ENCODE measurements around the gene KISS1. TPM values are rescaled to one million over a fixed set of nuclear protein-coding genes. Genes with fewer than 3 reads are reported as not detected.

KISS1 gene
- total RNA-seq, 2 experiments from 2014 or later: not detected

DNA sequence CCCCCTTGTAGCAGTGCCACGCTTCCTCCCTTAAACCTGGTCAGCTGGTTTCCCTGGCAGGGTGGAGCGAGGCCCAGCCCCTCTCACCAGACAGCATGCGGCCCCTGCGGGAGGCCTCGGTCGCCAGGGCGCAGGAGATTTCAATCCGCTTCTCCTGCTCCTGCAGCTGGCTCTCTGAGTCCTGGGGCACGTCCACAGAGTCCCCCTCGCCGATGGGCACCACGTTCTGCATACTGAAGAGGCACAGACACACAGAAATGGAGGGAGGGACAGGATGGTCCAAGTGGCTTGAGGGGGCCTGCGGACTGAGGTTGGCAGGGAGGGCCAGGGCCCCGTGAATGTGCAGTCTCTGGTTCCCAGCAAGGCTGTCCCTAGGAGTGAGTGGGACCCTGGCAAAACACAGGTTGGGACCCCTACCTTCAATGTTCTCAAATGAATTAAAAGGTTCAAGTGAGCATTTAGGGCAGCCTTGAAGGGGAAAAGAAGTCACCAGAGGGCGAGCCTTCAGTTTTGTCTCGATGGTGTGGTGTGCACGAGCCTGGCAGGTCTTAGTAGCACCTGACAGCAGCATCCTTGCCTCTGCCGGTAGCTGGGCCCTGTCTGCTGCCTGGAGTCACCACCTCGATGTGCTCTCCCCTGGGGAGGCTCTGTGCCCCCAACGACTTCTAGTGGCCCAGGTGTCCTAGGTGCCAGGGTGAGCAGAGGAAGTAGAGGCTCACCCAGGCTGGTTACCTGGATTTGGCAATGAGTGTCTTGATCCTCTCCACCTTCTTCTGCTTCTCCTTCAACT is 31.9 kb upstream of the KISS1 start:
- H3K4me1 Mint-ChIP-seq (ENCODE audit: low read depth): no peaks in the 10 kb centered on the region
- no peak for ATAC-seq
- ChIA-PET POLR2A (interaction anchor here (0.6 kb wide), 1 partner anchor 133 kb away, joined by 4 read pairs; no protein-coding TSS in a partner anchor), CTCF (interaction anchor here (0.6 to 1.2 kb wide), 3 partner anchors 21 to 30 kb away, joined by 3 read pairs; no protein-coding TSS in a partner anchor)
- DNase-seq: no peak
- H3K27me3 Mint-ChIP-seq (ENCODE audit: low read depth): no peaks in the 10 kb centered on the region
- H3K27ac Mint-ChIP-seq: no peak overlapping the region
- no peaks in the 10 kb centered on the region for H3K36me3 Mint-ChIP-seq (ENCODE audit: low read depth)
- H3K4me3 Mint-ChIP-seq: no peak overlapping the region
- no peaks in the 10 kb centered on the region for H3K9me3 Mint-ChIP-seq (ENCODE audit: insufficient read depth)

DNA sequence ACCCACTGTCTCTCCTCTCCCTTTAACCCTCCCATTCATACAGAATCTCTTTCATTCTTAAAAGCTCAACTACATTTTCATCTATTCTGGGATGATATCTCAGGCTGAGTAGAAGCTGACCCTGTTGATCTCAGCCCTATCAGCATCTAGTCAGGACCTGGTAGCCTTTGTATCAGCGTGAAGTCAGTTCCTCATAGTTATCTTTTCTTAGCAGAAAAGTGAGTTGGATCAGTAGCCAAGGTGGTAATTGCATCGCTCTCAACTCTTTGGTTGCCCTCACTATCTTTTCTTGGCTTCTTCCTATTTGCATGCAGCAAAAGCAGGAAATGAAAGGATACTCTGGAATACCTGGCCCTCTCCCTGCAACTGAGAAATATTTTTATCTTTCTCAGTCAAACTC is 31.1 kb upstream of the KISS1 start:
- no peak overlapping the region for H3K4me3 Mint-ChIP-seq
- no peak for DNase-seq
- no peaks in the 10 kb centered on the region for H3K9me3 Mint-ChIP-seq (ENCODE audit: insufficient read depth)
- ChIA-PET CTCF (interaction anchor here (2.7 kb wide), 1 partner anchor 20 kb away, joined by 7 read pairs; no protein-coding TSS in a partner anchor), POLR2A (no interaction called here)
- H3K27me3 Mint-ChIP-seq (ENCODE audit: low read depth): no peaks in the 10 kb centered on the region
- H3K4me1 Mint-ChIP-seq (ENCODE audit: low read depth): no peaks in the 10 kb centered on the region
- no peak overlapping the region for H3K27ac Mint-ChIP-seq
- ATAC-seq: no peak
- no peaks in the 10 kb centered on the region for H3K36me3 Mint-ChIP-seq (ENCODE audit: low read depth)

DNA sequence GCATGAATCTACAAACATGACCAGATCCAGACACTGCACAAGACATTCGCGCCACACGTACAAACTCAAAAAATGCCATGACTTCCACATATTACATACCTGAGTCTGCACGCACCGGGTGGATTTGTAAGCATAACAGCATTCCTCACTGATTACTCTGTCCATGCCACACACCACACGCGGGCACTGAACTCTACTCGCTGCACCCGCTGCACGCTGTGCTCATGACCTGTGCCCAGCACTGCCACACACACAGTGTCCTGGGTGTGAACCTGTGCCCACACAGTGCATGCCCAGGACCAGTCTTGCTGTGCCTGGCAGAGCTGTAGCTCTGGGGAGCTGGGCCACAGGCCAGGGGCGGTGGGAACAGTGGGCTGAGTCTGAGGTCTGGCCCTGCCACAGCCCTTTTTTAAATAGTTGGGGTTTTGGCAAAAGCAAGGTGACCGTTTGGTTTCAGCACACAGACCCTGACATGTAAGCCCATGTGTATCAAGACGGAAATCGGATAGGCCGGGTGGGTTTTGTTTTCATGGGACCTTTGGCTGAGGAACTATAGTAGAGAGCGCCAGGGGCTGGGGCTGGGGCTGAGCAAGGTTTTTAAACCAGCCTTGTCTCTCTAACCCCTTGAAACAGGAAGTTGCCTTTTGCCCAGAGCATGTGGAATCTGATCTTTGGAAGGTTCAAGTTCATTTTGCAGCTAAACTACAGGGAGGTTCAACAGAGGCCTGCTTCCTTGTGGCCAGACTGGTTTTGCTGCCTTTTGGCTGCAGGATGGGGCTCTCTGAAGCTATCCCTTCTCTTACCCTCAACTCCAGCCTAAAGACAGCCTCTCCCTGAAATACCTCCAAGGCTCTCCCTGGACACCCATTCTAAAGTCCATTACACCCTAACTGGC is 29.8 kb upstream of the KISS1 start:
- ChIA-PET POLR2A (no interaction called here), CTCF (interaction anchor here (0.9 to 2.7 kb wide), 2 partner anchors 12 to 19 kb away, joined by 5 to 7 read pairs; partner anchors contain the start of gene GOLT1A)
- ATAC-seq: no peak
- Mint-ChIP-seq H3K4me1 (ENCODE audit: low read depth) (no peaks in the 10 kb centered on the region), H3K27me3 (ENCODE audit: low read depth) (no peaks in the 10 kb centered on the region), H3K36me3 (ENCODE audit: low read depth) (no peaks in the 10 kb centered on the region), H3K4me3 (no peak overlapping the region), H3K27ac (no peak overlapping the region), H3K9me3 (ENCODE audit: insufficient read depth) (no peaks in the 10 kb centered on the region)
- DNase-seq: no peak

DNA sequence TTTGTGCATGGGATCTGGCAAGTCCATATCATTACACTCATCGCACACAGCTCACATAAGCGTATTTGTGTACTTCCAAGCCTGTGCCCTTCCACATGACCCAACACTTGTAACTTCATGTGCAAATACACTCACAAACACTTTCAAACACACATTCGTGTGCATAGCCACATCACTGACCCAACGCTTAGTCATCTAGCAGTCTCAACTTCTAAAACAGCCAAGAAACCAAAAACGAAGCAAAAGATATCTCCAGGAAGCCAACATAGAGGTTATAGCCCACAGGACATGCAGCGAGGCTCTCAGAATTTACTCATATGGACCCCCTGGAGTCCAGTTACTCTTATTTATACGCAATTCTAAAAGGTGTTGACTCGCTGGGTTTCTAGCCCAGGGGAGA is 28.4 kb upstream of the KISS1 start:
- DNase-seq (no peak), ATAC-seq (no peak)
- ChIA-PET CTCF (no interaction called here), POLR2A (no interaction called here)
- Mint-ChIP-seq H3K27me3 (ENCODE audit: low read depth) (peaks cover 2% of the 10 kb centered on the region), H3K36me3 (ENCODE audit: low read depth) (no peaks in the 10 kb centered on the region), H3K27ac (no peak overlapping the region), H3K4me1 (ENCODE audit: low read depth) (no peaks in the 10 kb centered on the region), H3K9me3 (ENCODE audit: insufficient read depth) (no peaks in the 10 kb centered on the region), H3K4me3 (no peak overlapping the region)

DNA sequence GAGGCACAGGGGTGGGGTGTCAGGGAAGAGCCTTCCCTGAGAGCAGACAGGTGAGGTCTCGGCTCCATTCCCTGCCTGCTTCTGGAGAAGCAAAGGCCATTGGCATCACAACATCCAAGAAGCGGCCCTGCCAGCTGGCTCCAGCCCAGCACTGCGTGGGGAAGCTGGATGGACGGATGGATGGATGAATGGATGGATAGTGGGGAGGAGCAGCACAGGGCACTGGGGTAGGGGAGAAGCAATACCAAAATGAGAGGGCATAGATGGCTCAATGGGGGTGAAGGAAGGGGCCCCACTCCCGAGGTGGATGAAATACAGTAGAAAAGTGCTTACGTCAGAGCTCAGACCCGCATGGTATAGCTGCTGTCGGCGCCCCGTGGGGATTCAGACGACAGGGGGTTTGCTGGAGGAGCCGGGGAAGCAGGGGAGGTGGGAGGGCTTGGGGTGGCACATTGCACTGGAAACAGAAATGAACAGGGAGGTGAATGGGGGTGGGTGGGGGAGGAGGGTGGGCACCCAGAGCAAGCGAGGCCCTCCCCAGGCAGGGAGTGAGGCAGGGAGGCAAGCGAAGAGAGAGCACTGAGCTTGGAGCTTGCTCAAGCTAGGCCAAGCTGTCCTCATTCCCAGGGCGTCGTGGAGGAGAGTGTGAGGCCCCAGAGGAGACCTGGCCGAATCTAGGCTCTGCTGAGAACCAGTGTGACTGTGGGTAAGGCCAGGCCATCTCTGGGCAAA is 27.0 kb upstream of the KISS1 start:
- Mint-ChIP-seq H3K9me3 (ENCODE audit: insufficient read depth) (no peaks in the 10 kb centered on the region), H3K4me1 (ENCODE audit: low read depth) (peaks cover 7% of the 10 kb centered on the region), H3K36me3 (ENCODE audit: low read depth) (no peaks in the 10 kb centered on the region), H3K4me3 (no peak overlapping the region), H3K27ac (no peak overlapping the region), H3K27me3 (ENCODE audit: low read depth) (peaks cover 2% of the 10 kb centered on the region)
- ChIA-PET POLR2A (no interaction called here), CTCF (interaction anchor here (1.4 kb wide), 1 partner anchor 16 kb away, joined by 4 read pairs; no protein-coding TSS in a partner anchor)
- ATAC-seq (no peak), DNase-seq (no peak)

DNA sequence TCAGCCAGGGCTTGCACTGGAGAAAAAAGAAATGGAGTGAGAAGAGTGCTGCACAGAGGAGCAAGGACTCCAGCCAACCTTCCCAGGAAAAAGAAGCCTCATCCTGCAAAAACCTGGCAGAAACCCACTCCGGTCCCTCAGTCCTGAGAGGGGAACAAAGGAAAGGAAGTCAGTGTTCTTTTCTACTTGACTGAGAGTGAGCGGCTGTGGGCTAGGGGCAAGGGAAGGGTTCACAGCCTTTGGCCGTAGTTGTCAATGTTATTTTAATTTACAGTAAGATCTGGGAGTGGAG is 26.4 kb upstream of the KISS1 start:
- Mint-ChIP-seq H3K4me3 (no peak overlapping the region), H3K4me1 (ENCODE audit: low read depth) (peaks cover 9% of the 10 kb centered on the region), H3K36me3 (ENCODE audit: low read depth) (no peaks in the 10 kb centered on the region), H3K27me3 (ENCODE audit: low read depth) (peaks cover 2% of the 10 kb centered on the region), H3K27ac (no peak overlapping the region), H3K9me3 (ENCODE audit: insufficient read depth) (no peaks in the 10 kb centered on the region)
- no peak for DNase-seq
- POLR2A ChIA-PET: no interaction called here
- CTCF ChIA-PET: interaction anchor here (1.4 kb wide), 1 partner anchor 16 kb away, joined by 4 read pairs; no protein-coding TSS in a partner anchor
- ATAC-seq: no peak

- H3K27me3 Mint-ChIP-seq (ENCODE audit: low read depth): peaks cover 2% of the 10 kb centered on the region
- no peak overlapping the region for H3K4me3 Mint-ChIP-seq
- ChIA-PET POLR2A (no interaction called here), CTCF (interaction anchor here (1.4 kb wide), 1 partner anchor 15 kb away, joined by 4 read pairs; no protein-coding TSS in a partner anchor)
- H3K27ac Mint-ChIP-seq: no peak overlapping the region
- H3K36me3 Mint-ChIP-seq (ENCODE audit: low read depth): no peaks in the 10 kb centered on the region
- ATAC-seq (no peak), DNase-seq (no peak)
- H3K9me3 Mint-ChIP-seq (ENCODE audit: insufficient read depth): no peaks in the 10 kb centered on the region
- H3K4me1 Mint-ChIP-seq (ENCODE audit: low read depth): peaks cover 9% of the 10 kb centered on the region
Observed at GRCh38 chr1:204222006-204222763, 25.9 kb upstream of the KISS1 start.

GRCh38 chr1:204221271-204221670 is 25.0 kb upstream of the KISS1 start:
- Mint-ChIP-seq H3K27ac (no peak overlapping the region), H3K36me3 (ENCODE audit: low read depth) (no peaks in the 10 kb centered on the region), H3K4me1 (ENCODE audit: low read depth) (peaks cover 9% of the 10 kb centered on the region), H3K4me3 (no peak overlapping the region), H3K9me3 (ENCODE audit: insufficient read depth) (no peaks in the 10 kb centered on the region), H3K27me3 (ENCODE audit: low read depth) (peaks cover 2% of the 10 kb centered on the region)
- POLR2A ChIA-PET: no interaction called here
- CTCF ChIA-PET: no interaction called here
- DNase-seq (no peak), ATAC-seq (no peak)

DNA sequence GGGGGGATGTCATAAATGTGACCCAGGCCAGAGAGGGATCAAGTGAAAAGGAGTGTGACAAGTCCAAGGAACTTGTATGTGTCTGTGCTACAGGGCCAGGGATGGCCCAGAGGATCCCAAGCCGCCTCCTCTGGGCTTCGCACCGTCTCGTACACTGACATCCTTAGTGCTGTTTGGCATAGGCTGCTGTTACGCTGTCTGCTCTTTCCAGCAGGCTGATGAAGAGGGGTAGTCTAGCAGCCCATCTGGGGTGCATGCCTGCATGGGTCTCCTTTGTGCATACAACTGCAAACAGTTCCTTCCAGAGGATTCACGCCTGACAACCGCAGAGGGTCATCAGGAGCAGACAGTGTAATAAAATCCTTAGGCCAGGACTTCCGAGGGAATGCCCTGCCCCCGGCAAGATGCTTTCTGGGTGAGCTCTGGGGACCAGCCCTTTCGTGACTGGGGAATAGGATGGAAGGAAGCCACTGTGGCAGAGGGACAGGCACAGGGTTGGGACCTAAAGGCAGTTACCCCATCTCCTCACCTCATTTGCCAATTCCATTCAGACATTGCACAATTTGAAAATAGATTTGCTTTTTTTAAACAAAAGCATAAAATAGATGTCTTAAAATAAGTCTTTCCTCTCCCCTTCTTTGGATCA is 23.8 kb upstream of the KISS1 start:
- H3K9me3 Mint-ChIP-seq (ENCODE audit: insufficient read depth): no peaks in the 10 kb centered on the region
- H3K27me3 Mint-ChIP-seq (ENCODE audit: low read depth): peaks cover 7% of the 10 kb centered on the region
- CTCF ChIA-PET: interaction anchor here (1.3 to 2.0 kb wide), 2 partner anchors 10 to 143 kb away, joined by 3 to 5 read pairs; no protein-coding TSS in a partner anchor
- H3K4me1 Mint-ChIP-seq (ENCODE audit: low read depth): peaks cover 9% of the 10 kb centered on the region
- H3K36me3 Mint-ChIP-seq (ENCODE audit: low read depth): no peaks in the 10 kb centered on the region
- H3K27ac Mint-ChIP-seq: no peak overlapping the region
- no peak overlapping the region for H3K4me3 Mint-ChIP-seq
- ATAC-seq: no peak
- no peak for DNase-seq
- POLR2A ChIA-PET: no interaction called here

GRCh38 chr1:204218552-204218951 is 22.3 kb upstream of the KISS1 start:
- Mint-ChIP-seq H3K4me1 (ENCODE audit: low read depth) (peaks cover 16% of the 10 kb centered on the region), H3K4me3 (no peak overlapping the region), H3K9me3 (ENCODE audit: insufficient read depth) (no peaks in the 10 kb centered on the region), H3K36me3 (ENCODE audit: low read depth) (no peaks in the 10 kb centered on the region), H3K27me3 (ENCODE audit: low read depth) (peaks cover 12% of the 10 kb centered on the region), H3K27ac (no peak overlapping the region)
- CTCF ChIA-PET: interaction anchor here (1.3 to 2.0 kb wide), 2 partner anchors 11 to 145 kb away, joined by 3 to 5 read pairs; no protein-coding TSS in a partner anchor
- DNase-seq: peak; percentile 28
- POLR2A ChIA-PET: no interaction called here
- ATAC-seq: peak; percentile 43

- ATAC-seq (no peak), DNase-seq (no peak)
- Mint-ChIP-seq H3K4me3 (no peak overlapping the region), H3K4me1 (ENCODE audit: low read depth) (peaks cover 16% of the 10 kb centered on the region), H3K27me3 (ENCODE audit: low read depth) (peaks cover 12% of the 10 kb centered on the region), H3K9me3 (ENCODE audit: insufficient read depth) (no peaks in the 10 kb centered on the region), H3K27ac (no peak overlapping the region), H3K36me3 (ENCODE audit: low read depth) (no peaks in the 10 kb centered on the region)
- CTCF ChIA-PET: no interaction called here
- POLR2A ChIA-PET: no interaction called here
Observed at GRCh38 chr1:204217648-204218000, 21.3 kb upstream of the KISS1 start.

All from activated CD8-positive, alpha-beta T cell treated with anti-CD3 and anti-CD28 coated beads, Interleukin-2, amount 10 ng/mL, durations not matched to agents 7 days and 5 days (primary cell).